Muscle layer of colon (tissue), 2 donors: ENCODE data around the gene PRDM16.

Experiments used
- H3K27ac ChIP-seq: one replicate; pipeline ENCODE4 v1.7.0; 2013; ENCODE audit warnings: low read depth, mild to moderate bottlenecking, low read length, moderate library complexity
- H3K27me3 ChIP-seq, 2 donors: one replicate each; pipeline ENCODE4 v1.7.0; 2013; ENCODE audit warnings: low read length in 2 of 2, mild to moderate bottlenecking in 2 of 2; ENCODE audit not compliant: insufficient read depth in 2 of 2, control insufficient read depth in 1 of 2
- H3K36me3 ChIP-seq: one replicate; pipeline ENCODE4 v1.7.0; 2013; ENCODE audit warnings: mild to moderate bottlenecking, low read length; ENCODE audit not compliant: insufficient read depth
- H3K4me1 ChIP-seq: one replicate; pipeline ENCODE4 v1.7.0; 2013; ENCODE audit warnings: mild to moderate bottlenecking, low read length; ENCODE audit not compliant: insufficient read depth
- H3K4me3 ChIP-seq, 2 donors: one replicate each; pipeline ENCODE4 v1.7.0; 2013; ENCODE audit warnings: low read length in 2 of 2, low read depth in 1 of 2, mild to moderate bottlenecking in 1 of 2, moderate library complexity in 1 of 2
- H3K9ac ChIP-seq: one replicate; pipeline ENCODE4 v1.7.0; 2013; ENCODE audit warnings: low read length
- H3K9me3 ChIP-seq: one replicate; pipeline ENCODE4 v1.7.0; 2013; ENCODE audit warnings: mild to moderate bottlenecking, low read length
- donor health status: abdominal sarcoma.
- donor health status: Adenocarcinoma of cecum.

The PRDM16 gene

DNA sequence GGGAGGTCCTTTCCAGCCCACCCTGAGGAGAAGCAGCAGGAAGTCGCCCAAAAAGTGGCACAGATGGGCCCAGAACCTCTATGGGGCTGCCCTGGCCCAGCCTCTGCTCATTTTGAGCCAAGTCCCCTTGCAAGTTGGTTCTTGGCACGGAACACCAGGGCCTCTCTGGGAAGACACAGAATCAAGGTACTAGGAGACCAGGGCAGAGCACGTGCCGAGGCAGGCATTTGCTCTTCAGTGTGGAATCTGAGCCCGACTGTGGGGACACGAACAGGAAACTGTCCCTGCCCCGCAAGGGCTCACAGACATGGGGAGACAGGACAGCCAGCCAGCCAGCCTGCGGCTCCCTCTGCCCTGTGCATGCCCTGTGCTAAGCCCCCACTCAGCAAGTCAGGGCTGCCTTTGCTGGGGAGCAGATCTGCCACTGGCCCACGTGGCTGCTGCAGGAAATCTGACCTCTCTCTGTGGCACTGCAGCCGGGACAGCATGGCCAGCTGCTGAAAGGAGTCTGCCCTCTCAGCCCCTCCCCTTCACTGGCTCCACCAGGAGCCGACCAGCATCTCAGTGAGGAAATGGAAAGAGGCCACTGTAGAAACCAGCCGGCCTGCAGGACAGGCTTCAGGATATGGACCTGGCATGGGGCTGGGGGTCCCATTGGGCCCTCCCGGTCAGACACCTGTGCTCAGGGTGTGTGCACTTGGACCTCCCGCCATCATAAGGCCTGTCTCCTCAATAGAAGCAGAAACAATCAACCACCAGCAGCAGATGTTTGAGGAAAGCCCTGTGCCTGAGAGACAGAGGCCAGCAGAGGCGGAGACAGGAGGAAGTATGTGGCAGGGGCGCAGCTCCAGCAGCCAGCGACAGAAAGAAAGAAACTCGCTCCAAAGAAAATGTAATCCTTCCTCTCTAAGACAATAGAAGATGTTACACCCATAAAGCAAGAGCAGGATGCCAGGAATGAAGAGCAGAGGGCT is 389.2 kb downstream of the PRDM16 start:
- H3K4me1 ChIP-seq, result no peaks in the 10 kb centered on the region
- no peak overlapping the region for H3K4me3 ChIP-seq
- H3K27me3 ChIP-seq, result peaks cover 16 to 27% of the 10 kb centered on the region in 2 donors
- H3K36me3 ChIP-seq, result no peaks in the 10 kb centered on the region
- H3K9ac ChIP-seq, result no peak overlapping the region
- H3K9me3 ChIP-seq, result no peaks in the 10 kb centered on the region
- H3K27ac ChIP-seq, result no peak overlapping the region

DNA sequence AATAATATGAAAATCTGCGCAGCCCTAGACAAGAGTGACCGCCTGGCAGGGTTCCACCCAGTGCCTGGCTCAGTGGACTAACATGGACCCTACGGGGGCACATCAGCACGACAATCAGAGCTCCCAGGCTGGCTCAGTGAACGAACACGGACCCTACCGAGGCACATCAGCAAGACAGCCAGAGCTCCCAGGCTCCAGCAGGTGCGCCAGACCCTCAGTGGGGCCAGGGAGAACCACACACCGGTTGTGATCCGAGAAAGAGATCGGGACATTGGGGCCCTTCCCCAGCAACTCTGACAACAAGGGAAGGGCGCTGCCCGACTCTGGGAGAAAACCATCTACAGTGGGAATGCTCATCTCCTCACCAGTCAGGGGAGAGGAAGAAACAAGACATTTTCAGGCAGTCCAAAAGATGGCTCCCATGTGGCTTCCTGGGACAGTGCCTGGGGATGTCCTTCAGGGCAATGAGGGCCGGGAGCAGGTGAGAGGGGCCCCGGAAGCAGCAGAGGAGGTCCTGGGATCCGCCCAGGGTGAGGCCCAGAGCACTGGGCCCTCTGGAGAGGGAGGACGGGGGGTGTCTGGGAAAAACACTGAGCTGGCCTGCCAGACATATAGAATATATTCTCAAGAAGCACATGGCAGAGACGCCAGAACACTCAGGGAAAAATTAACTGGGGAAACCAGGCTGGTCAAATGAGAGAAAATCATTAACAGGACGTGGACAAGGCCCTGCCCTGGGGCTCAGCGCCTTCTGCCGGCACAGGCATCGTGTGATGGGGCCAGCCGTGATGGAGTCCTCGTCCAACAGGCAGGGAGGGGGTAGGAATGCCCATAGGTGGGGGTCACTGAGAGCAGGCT is 390.3 kb downstream of the PRDM16 start:
- H3K27ac ChIP-seq, result no peak overlapping the region
- peaks cover 7 to 16% of the 10 kb centered on the region in 2 donors for H3K27me3 ChIP-seq
- no peaks in the 10 kb centered on the region for H3K9me3 ChIP-seq
- H3K9ac ChIP-seq, result no peak overlapping the region
- no peak overlapping the region for H3K4me3 ChIP-seq
- H3K36me3 ChIP-seq, result no peaks in the 10 kb centered on the region
- H3K4me1 ChIP-seq, result no peaks in the 10 kb centered on the region

DNA sequence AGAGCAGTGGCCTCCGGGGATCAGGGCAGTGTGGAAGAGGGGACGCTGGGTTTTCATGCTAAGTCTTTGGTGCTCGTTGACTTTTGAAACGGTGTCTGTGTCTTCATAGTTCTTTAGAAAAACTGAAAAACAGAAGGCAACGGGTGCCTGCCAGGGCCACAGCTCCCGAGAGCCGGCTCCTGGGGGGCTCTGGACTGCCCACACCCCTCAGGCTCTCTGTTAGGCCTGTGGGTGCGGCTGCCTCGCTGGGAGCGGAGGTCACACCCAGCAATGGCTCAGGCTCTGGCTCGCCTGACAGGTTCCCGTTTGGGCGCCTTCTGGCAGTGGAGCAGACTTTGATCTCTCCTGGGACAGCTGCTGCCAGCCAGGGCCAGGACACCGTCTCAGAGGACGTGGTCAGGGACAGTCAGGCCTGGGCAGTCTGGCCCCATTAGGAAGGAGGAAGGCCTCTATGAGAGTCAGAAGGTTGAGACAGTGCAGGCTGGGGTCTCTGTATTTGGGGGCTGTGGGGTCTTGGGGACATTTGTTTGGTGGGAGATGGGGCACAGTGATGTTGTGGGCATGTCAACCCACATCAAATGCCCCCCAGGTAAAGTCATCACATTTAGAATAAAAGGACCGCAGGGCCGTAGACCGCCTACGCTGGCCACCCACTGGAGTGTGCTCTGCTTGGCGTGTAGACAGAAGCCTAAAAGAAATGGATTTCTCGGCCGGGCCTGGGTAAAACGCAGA is 391.1 kb downstream of the PRDM16 start:
- no peak overlapping the region for H3K4me3 ChIP-seq
- H3K27me3 ChIP-seq, result peaks cover 5 to 9% of the 10 kb centered on the region in 2 donors
- no peaks in the 10 kb centered on the region for H3K9me3 ChIP-seq
- H3K36me3 ChIP-seq, result no peaks in the 10 kb centered on the region
- H3K27ac ChIP-seq, result no peak overlapping the region
- H3K9ac ChIP-seq, result no peak overlapping the region
- H3K4me1 ChIP-seq, result no peaks in the 10 kb centered on the region

DNA sequence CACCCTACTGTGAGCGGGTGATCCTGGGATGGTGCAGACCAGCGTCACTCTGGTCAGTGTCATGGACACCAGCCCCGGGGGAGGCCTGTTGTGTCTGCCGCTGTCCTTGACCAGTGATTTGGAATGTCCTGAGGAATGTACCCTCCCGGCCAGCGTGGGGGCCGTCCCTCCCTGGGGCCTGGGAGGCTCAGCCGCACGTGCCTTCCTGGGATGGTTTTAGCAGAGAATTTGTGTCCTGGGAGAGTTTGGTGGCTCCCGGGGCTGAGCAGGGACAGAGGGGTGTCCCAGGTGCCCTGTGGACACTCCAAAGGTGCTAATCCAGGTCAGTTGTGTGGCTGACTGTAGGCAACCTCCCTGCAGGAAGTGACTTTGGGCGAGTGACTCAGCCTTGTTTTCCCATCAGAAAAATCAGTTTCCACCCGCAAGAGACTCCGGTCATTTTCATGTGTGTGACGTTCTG is 391.7 kb downstream of the PRDM16 start:
- Histone ChIP-seq H3K9ac (no peak overlapping the region), H3K27ac (no peak overlapping the region), H3K27me3 (peaks cover 0 to 3% of the 10 kb centered on the region in 2 donors), H3K9me3 (no peaks in the 10 kb centered on the region), H3K36me3 (no peaks in the 10 kb centered on the region), H3K4me3 (no peak overlapping the region), H3K4me1 (no peaks in the 10 kb centered on the region)

DNA sequence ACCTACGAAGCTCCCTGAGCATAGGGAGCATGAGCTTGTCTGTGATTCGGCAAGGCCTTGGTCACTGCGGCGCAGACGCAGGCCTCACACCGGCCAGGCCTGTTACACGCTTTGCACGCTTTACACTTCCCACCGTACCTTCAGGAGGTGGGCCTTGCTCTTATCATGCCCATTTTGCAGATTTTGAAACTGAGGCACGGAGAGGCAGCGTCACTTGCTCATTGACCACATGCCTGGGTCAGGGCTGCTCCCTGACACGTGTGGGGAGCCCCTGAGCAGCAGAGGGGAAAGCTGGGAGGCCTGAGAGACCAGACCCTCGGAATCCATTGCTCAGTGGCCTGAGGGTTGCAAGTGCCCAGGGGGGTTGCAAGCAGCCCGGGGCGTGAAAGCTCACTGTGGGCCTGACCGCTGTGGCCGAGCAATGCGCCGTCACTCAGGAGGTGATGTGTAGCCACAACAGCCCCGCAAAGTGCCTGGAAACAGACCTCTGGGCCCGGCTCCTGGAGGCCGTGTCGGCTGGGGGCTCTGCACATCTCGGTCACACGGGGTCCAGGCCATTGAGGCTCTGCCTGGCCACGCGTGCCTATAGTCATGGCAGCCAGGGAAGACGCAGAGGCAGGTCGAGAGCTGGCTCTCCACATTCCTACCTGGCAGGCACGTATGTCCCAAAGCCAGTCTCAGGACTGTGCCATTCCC is 392.4 kb downstream of the PRDM16 start:
- no peak overlapping the region for H3K4me3 ChIP-seq
- H3K9ac ChIP-seq, result no peak overlapping the region
- no peak overlapping the region for H3K27ac ChIP-seq
- no peaks in the 10 kb centered on the region for H3K36me3 ChIP-seq
- H3K9me3 ChIP-seq, result no peaks in the 10 kb centered on the region
- H3K4me1 ChIP-seq, result no peaks in the 10 kb centered on the region
- H3K27me3 ChIP-seq, result no peaks in the 10 kb centered on the region

DNA sequence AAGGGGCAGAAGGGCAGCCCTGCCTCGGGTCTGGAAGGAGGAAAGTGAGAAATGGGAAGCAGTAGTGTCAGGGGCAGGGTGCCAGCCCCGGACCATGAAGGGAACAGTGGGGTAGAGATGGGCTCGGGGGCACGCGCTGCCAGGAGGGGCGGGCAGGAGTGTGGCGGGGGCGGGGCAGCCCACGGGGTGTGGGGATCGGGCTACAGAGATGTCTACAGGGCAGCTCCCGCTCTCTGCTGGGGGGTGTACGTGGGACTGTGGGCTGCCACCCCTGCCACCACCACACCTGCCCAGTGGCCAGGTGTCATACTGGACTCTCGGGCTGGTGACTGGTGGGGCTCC is 392.9 kb downstream of the PRDM16 start:
- Histone ChIP-seq H3K9me3 (no peaks in the 10 kb centered on the region), H3K4me3 (no peak overlapping the region), H3K36me3 (no peaks in the 10 kb centered on the region), H3K9ac (no peak overlapping the region), H3K27me3 (no peaks in the 10 kb centered on the region), H3K27ac (no peak overlapping the region), H3K4me1 (no peaks in the 10 kb centered on the region)

DNA sequence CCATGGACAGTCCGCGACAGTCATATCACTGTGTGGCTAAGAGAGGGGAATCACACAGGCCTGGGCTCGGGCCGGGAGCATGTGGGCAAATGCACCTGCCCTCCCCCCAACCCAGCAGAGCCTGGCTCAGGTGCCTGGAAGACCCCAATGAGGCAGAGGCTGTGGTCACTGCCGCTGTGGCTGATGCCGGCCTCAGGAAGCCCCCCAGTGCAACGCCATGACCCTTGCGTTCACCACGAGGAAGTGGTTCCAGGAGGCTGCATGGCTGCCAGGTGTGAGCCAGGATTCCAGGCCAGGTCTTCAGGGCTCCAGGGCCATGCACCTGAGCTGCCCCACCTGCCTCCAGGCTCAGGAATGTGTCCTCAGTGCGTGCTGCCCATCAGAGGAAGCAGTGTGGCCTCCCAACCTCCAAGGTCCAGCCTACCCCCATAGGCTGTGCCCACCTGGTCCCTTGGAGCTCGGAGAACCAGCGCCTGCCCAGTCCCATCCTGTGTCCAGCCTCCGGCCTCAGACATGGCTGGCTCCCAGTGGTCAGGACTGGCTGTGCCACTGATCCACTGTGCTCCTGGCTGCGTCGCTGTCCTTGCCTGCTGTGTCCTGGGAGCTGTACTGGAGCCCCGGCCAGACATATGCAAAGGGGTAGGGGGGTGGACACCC is 393.5 kb downstream of the PRDM16 start:
- no peaks in the 10 kb centered on the region for H3K9me3 ChIP-seq
- no peak overlapping the region for H3K27ac ChIP-seq
- H3K36me3 ChIP-seq, result no peaks in the 10 kb centered on the region
- no peaks in the 10 kb centered on the region for H3K4me1 ChIP-seq
- H3K27me3 ChIP-seq, result no peaks in the 10 kb centered on the region
- H3K9ac ChIP-seq, result no peak overlapping the region
- no peak overlapping the region for H3K4me3 ChIP-seq

DNA sequence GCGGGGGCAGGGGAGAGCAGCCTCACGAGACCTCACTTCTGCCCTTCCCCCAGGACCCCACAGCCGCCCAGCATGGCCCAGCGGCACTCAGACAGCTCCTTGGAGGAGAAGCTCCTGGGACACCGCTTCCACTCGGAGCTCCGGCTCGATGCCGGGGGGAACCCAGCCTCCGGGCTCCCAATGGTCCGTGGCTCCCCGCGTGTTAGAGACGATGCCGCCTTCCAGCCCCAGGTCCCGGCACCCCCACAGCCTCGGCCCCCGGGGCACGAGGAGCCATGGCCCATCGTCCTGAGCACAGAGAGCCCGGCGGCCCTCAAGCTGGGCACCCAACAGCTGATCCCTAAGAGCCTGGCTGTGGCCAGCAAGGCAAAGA is 394.0 kb downstream of the PRDM16 start:
- Histone ChIP-seq H3K9me3 (no peaks in the 10 kb centered on the region), H3K4me1 (no peaks in the 10 kb centered on the region), H3K36me3 (no peaks in the 10 kb centered on the region), H3K27me3 (no peaks in the 10 kb centered on the region), H3K27ac (no peak overlapping the region), H3K9ac (no peak overlapping the region), H3K4me3 (no peak overlapping the region)

DNA sequence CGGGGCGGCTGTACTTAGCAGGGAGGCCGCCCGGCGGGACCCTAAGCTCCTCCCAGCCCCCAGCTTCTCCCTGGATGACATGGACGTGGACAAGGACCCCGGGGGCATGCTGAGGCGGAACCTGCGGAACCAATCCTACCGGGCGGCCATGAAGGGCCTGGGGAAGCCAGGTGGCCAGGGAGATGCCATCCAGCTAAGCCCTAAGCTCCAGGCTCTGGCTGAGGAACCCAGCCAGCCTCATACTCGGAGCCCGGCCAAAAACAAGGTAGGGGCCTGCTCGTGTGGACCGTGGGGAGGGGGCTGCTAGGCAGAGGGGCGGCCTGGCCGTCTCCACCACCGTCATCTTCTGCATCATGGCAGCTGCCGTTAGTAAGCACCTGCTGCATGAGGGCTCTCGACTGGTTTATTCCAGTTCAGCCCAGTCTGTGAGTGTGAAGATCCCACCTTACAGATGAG is 394.4 kb downstream of the PRDM16 start:
- Histone ChIP-seq H3K9me3 (no peaks in the 10 kb centered on the region), H3K4me3 (no peak overlapping the region), H3K36me3 (no peaks in the 10 kb centered on the region), H3K9ac (no peak overlapping the region), H3K27me3 (no peaks in the 10 kb centered on the region), H3K27ac (no peak overlapping the region), H3K4me1 (no peaks in the 10 kb centered on the region)

DNA sequence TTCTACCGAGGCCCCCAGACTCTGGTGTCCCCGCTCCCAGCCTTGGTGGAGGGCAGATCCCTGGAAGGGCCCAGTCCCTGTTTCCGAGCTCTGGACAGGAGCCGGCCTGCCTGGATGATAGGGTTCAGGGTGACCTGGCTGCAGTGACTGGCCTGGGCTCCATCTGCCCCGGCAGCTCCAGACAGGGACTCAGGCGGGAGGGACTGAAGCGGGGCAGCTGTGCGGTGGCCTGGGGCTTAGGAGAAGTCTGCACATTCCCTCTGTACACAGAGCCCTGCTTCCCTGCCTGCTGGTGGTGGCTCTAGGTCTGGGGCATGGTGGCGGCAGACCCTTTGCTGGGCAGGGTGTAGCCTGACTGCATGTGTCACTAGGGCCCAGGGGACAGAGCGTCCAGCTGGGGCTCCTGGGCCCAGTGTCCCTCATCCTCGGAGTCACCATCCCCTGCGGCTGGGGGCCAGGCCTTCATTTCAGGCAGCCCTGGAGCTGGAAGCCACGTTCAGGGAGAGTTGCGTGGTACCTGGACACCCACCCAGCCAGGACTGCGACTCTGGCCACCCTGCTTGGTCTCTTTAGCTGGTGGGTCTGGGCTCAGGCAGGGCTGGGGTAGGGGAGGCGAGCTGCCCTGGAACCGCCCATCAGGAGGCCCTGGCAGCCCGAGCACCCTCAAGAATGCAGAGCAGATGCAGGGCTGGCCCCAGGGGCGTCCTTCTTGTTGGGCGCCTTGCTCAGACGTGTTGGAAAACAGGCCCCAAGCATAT is 395.1 kb downstream of the PRDM16 start:
- H3K9ac ChIP-seq, result no peak overlapping the region
- H3K4me1 ChIP-seq, result no peaks in the 10 kb centered on the region

More for the DNA sequence above, 395.1 kb downstream of the PRDM16 start:
- H3K36me3 ChIP-seq, result no peaks in the 10 kb centered on the region
- H3K4me3 ChIP-seq, result no peak overlapping the region
- H3K9me3 ChIP-seq, result no peaks in the 10 kb centered on the region
- H3K27ac ChIP-seq, result no peak overlapping the region
- no peaks in the 10 kb centered on the region for H3K27me3 ChIP-seq
